ENCODE measurements around the gene NEB.

DNA sequence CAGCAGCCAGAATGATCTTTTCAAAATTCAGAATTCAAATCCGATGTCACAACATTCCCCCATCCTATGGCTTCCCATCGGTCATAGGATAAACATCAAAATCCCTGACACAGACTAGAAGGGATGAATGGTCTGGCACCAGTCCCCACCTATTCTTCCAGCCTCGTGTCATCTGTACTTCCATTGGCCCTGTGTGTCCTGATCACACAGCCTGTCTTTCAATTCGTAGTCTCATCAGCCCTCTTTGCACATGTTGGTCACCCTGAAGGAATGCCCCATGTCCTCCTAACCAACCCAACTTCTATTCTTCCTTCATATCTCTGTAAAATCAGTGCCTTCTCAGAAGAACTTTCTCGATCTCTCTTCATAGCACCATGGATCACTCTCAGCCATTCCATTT, 157.2 kb downstream of the NEB start:
- no peak for TF ChIP-seq EZH2phosphoT487 (IDR thresholded peaks at IDR 0.05; ENCODE audit: borderline replicate concordance, low read length)
- TF ChIP-seq, protein P1, sequence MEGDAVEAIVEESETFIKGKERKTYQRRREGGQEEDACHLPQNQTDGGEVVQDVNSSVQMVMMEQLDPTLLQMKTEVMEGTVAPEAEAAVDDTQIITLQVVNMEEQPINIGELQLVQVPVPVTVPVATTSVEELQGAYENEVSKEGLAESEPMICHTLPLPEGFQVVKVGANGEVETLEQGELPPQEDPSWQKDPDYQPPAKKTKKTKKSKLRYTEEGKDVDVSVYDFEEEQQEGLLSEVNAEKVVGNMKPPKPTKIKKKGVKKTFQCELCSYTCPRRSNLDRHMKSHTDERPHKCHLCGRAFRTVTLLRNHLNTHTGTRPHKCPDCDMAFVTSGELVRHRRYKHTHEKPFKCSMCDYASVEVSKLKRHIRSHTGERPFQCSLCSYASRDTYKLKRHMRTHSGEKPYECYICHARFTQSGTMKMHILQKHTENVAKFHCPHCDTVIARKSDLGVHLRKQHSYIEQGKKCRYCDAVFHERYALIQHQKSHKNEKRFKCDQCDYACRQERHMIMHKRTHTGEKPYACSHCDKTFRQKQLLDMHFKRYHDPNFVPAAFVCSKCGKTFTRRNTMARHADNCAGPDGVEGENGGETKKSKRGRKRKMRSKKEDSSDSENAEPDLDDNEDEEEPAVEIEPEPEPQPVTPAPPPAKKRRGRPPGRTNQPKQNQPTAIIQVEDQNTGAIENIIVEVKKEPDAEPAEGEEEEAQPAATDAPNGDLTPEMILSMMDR (IDR thresholded peaks at IDR 0.05; ENCODE audit: low read depth, low read length, poor library complexity, severe bottlenecking): no peak
